GM21381 (cell line): ENCODE data around the gene DDAH2.

Experiments
- ATAC-seq: cut with Tn5 transposase; IDR thresholded peaks from one replicate; pipeline ENCODE4 v1.9.1; 2021; ENCODE audit warnings: mild to moderate bottlenecking, moderate library complexity; ENCODE audit not compliant: unreplicated experiment

DDAH2 gene

GRCh38 chr6:31728767-31729514 lies at the start of gene DDAH2:
TSS of gene DDAH2 (minus strand) at chr6:31729299. CDS start at chr6:31729161, 138 bp downstream.
- peak; percentile 8 for ATAC-seq

GRCh38 chr6:31778193-31778592 lies 49.1 kb upstream of the DDAH2 start:
- no peak for ATAC-seq

GRCh38 chr6:31777667-31778050 lies 48.6 kb upstream of the DDAH2 start:
- no peak for ATAC-seq

GRCh38 chr6:31776989-31777666 lies 48.0 kb upstream of the DDAH2 start, which contains the start of gene VWA7:
TSS of gene VWA7 (minus strand) at chr6:31777328. CDS start at chr6:31776779, 549 bp downstream.
- ATAC-seq: no peak

GRCh38 chr6:31776485-31776988 lies 47.4 kb upstream of the DDAH2 start:
- ATAC-seq: no peak

- no peak for ATAC-seq
Observed at GRCh38 chr6:31775633-31776484, 46.8 kb upstream of the DDAH2 start.

- no peak for ATAC-seq
Observed at GRCh38 chr6:31775184-31775583, 46.1 kb upstream of the DDAH2 start.

GRCh38 chr6:31771992-31772358 lies 42.9 kb upstream of the DDAH2 start:
- no peak for ATAC-seq

GRCh38 chr6:31770860-31771259 lies 41.8 kb upstream of the DDAH2 start:
- no peak for ATAC-seq

GRCh38 chr6:31769684-31770371 lies 40.7 kb upstream of the DDAH2 start:
- ATAC-seq: no peak

- no peak for ATAC-seq
Observed at GRCh38 chr6:31768363-31769257, 39.5 kb upstream of the DDAH2 start.

GRCh38 chr6:31767096-31767645 lies 38.1 kb upstream of the DDAH2 start:
- ATAC-seq: no peak

GRCh38 chr6:31765910-31766794 lies 37.1 kb upstream of the DDAH2 start:
- ATAC-seq: no peak

GRCh38 chr6:31765559-31765909 lies 36.4 kb upstream of the DDAH2 start:
- no peak for ATAC-seq

GRCh38 chr6:31764198-31764597 lies 35.1 kb upstream of the DDAH2 start:
- no peak for ATAC-seq

- ATAC-seq: no peak
Observed at GRCh38 chr6:31763619-31763940, 34.5 kb upstream of the DDAH2 start.

GRCh38 chr6:31762878-31763618 lies 33.9 kb upstream of the DDAH2 start:
- no peak for ATAC-seq

GRCh38 chr6:31762356-31762755 lies 33.3 kb upstream of the DDAH2 start, which contains the start of gene SAPCD1:
TSS of gene SAPCD1 (plus strand) at chr6:31762656. CDS start at chr6:31763055, 399 bp downstream.
- no peak for ATAC-seq
